ENCODE results near the gene KRT40. TPM values are rescaled to one million over a fixed set of nuclear protein-coding genes. Genes with fewer than 3 reads are reported as not detected.

The KRT40 gene
- total RNA-seq: not detected in 2 replicates

DNA sequence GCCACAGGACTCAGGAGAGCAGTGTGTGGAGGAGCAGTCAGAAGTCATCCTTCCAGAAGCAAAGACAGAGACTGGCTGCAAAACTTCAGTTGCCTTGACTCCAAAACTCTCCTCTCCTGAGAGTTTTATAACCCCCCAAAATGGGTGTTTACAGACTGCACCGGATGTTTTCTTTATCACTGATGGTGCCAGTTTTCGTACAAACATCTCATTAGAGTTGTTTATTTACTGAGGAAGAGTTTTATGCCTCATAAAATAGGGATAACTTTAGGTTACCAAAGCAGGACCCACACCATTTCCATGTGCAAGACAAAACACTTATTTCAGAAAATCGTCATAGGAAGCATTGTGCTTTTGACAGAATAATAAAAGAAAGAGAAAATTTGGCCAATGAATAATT is at the start of gene KRT40:
KRT40 (minus strand) TSS at position 101 of the 400 bp plus-strand sequence; CDS start at position 48, 53 bp downstream.

DNA sequence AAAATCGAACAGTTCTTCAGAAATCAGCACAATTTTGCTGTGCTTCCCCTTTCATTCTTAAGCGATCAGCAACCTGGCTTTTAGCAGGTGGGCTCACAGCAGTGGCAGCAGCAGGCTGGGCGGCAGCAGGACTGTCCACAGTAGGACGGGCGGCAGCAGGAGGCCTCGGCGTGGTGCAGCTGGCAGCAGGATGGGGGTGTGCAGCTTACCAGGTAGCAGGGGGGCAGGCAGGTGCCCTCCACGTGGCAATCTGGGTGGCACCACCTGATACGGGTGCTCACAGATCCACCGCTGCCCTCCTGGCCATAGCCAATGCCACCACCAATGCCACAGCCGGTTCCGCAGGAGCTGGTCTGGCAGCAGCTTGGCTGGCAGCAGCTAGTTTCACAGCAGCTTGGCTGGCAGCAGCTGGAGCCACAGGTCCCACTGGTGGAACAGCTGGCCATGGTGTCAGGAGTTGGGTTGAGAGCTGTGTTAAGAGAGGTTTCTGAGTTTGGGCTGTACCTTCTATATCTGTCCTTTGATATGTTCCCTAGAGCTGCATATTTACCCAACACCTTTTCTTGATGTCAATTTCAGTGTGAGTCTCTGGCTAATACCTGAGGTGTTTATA is 45.6 kb upstream of the KRT40 start, which contains the start of gene KRTAP1-4:
KRTAP1-4 (minus strand) TSS at position 563 of the 613 bp plus-strand sequence; CDS start at position 446, 117 bp downstream.

DNA sequence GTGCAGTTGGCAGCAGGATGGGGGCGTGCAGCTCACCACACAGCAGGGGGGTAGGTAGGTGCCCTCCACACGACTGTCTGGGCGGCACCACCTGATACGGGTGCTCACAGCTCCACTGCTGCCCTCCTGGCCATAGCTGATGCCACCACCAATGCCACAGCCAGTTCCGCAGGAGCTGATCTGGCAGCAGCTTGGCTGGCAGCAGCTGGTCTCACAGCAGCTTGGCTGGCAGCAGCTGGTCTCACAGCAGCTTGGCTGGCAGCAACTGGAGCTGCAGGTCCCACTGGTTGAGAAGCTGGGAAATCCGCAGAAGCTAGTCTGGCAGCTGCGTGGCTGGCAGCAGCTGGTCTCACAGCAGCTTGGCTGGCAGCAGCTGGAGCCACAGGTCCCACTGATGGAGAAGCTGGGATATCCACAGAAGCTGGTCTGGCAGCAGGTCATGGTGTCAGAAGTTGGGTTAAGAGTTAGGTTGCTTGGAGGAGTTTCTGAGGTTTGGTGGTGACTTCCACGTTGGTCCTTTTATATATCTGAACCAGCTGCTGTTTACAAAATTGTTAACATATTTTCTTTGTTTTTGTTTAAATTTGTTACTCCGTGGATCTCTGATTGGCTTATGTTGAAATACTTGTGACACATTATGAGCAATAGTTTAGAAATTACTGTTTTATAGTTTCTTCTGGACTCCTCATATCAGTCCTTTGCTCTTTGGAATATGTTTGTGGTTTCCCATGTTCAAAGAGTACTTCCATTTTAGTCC is 42.8 kb upstream of the KRT40 start, which contains the start of gene KRTAP1-5:
KRTAP1-5 (minus strand) TSS at position 494 of the 757 bp plus-strand sequence; CDS start at position 441, 53 bp downstream.

DNA sequence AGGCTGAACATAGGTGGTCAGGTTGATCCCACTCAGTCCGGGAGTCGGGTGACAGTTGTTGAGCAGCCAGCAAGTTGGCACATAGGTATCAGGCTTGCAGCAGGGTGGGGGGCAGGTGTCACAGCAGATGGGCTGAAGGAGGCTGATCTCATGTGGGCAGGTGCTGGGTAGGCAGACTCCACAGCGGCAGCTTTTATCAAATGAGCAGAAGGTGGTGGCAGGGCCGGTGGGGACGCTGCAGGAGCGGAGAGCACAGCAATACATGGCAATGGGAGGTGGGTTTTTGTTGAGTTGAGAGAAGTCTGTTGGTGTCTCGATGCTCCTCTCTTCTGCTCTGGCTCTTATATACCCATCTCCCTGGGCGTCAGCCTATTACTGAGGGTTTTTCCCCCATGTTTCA is 24.7 kb upstream of the KRT40 start, which contains the start of gene KRTAP3-1:
KRTAP3-1 (minus strand) TSS at position 318 of the 400 bp plus-strand sequence; CDS start at position 264, 54 bp downstream.

DNA sequence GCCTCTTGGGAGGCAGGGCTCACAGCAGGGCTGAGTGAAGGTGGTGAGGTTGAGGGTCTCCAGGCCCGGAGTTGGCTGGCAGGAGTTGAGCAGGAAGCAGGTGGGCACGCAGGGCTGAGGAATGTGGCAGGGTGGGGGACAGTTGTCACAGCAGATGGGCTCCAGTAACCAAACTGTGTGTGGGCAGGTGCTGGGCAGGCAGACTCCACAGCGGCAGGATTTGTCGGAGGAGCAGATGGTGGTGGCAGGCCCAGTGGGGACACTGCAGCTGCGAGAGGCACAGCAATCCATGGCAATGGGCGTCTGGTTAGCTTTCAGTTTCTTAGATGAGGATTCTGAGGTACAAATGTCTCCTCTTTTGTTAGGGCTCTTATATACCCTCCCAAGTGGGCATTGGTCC is 15.4 kb upstream of the KRT40 start, which contains the start of gene KRTAP3-2:
KRTAP3-2 (minus strand) TSS at position 344 of the 400 bp plus-strand sequence; CDS start at position 291, 53 bp downstream.

DNA sequence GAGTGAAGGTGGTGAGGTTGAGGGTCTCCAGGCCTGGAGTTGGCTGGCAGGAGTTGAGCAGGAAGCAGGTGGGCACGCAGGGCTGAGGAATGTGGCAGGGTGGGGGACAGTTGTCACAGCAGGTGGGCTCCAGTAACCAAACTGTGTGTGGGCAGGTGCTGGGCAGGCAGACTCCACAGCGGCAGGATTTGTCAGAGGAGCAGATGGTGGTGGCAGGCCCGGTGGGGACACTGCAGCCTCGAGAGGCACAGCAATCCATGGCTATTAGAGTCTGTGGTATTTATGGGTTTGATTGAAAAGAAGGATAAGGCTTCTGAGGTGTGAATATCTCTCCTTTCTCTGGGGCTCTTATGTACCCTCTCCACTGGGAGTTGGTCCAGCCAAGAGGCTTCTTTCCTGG is 9.7 kb upstream of the KRT40 start, which contains the start of gene KRTAP3-3:
KRTAP3-3 (minus strand) TSS at position 326 of the 400 bp plus-strand sequence; CDS start at position 259, 67 bp downstream.

DNA sequence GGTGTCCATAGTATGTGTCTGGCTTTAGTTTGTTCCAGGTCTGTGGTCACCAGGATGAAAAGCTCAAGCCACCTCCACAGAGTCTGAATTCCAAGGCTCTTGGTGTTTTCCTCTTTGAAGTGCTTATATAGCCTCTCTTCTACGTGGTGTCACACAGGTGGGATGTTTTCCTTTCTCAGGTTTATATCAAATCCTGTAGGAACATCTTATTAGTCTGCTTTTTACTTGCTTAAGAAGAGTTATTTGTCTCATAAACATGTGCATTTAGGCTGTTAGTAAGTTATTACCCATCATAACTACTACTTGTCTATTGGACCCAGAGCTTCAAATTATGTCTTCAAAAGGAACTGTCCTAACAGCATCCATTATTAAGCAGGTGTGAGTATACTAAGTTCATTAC is 17.3 kb downstream of the KRT40 start, which contains the start of gene KRT39:
KRT39 (minus strand) TSS at position 101 of the 400 bp plus-strand sequence; CDS start at position 9, 92 bp downstream.

DNA sequence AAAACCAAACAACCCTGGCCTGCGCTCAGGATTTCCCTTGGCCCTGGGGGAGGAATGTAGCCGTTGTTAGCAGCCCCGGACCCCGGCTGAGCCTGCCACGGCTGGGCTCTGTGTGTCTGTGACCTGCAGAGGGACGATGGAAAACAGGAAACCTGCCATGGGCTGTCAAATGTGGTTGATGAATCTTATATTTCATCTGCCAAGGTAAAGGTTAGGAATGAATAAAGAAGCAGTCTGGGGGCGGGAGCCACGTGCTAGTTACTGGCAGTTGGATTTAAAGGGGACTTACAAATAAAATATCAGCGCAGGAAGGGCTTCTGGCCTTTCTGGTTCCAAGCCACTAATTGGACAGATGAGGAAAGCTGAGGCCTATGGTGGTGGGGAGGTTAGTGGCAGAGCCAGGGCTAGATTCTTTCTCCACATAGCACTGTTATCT is 46.7 kb downstream of the KRT40 start, which contains the start of gene KRT23:
KRT23 (minus strand) TSS at position 263 of the 436 bp plus-strand sequence. CDS start 1,043 bp downstream, outside the sequence.

Other genes with a start within 250 kb of the KRT40 start
- not detected in 2 replicates for gene KRT25, start 229.0 kb downstream of the KRT40 start, total RNA-seq
- not detected in 2 replicates for gene KRT26, start 212.1 kb downstream of the KRT40 start, total RNA-seq
- gene KRT27, start 201.8 kb downstream of the KRT40 start, total RNA-seq: not detected in 2 replicates
- gene KRT28, start 184.4 kb downstream of the KRT40 start, total RNA-seq: not detected in 2 replicates
- gene KRT10, start 161.7 kb downstream of the KRT40 start, total RNA-seq: 14.4 and 20.9 TPM in 2 replicates
- gene KRT12, start 117.1 kb downstream of the KRT40 start, total RNA-seq: under 0.01 TPM in 1 of 2 replicates, not detected in the other
- not detected in 2 replicates for gene KRT20, start 99.1 kb downstream of the KRT40 start, total RNA-seq
- 3.5 and 4.3 TPM in 2 replicates for gene KRT23, start 46.7 kb downstream of the KRT40 start, total RNA-seq
- gene KRT39, start 17.4 kb downstream of the KRT40 start, total RNA-seq: not detected in 2 replicates
- gene KRTAP3-3, start 9.8 kb upstream of the KRT40 start, total RNA-seq: not detected in 2 replicates
- not detected in 2 replicates for gene KRTAP3-2, start 15.6 kb upstream of the KRT40 start, total RNA-seq
- not detected in 2 replicates for gene KRTAP3-1, start 24.8 kb upstream of the KRT40 start, total RNA-seq
- 15.4 and 18.2 TPM in 2 replicates for gene KRTAP1-5, start 42.9 kb upstream of the KRT40 start, total RNA-seq
- not detected in 2 replicates for gene KRTAP1-4, start 45.9 kb upstream of the KRT40 start, total RNA-seq
- not detected in 2 replicates for gene KRTAP1-3, start 50.5 kb upstream of the KRT40 start, total RNA-seq
- gene KRTAP1-1, start 57.1 kb upstream of the KRT40 start, total RNA-seq: 0.35 TPM in 1 of 2 replicates, not detected in the other
- not detected in 2 replicates for gene KRTAP2-1, start 63.0 kb upstream of the KRT40 start, total RNA-seq
- gene KRTAP2-2, start 70.9 kb upstream of the KRT40 start, total RNA-seq: not detected in 2 replicates
- 0.89 TPM in 1 of 2 replicates, not detected in the other for gene KRTAP2-3, start 75.8 kb upstream of the KRT40 start, total RNA-seq
- not detected in 2 replicates for gene KRTAP2-4, start 81.6 kb upstream of the KRT40 start, total RNA-seq
- gene KRTAP4-7, start 99.8 kb upstream of the KRT40 start, total RNA-seq: not detected in 2 replicates
- not detected in 2 replicates for gene KRTAP4-8, start 113.8 kb upstream of the KRT40 start, total RNA-seq
- not detected in 2 replicates for gene KRTAP4-16, start 117.9 kb upstream of the KRT40 start, total RNA-seq
- not detected in 2 replicates for gene KRTAP4-9, start 121.1 kb upstream of the KRT40 start, total RNA-seq
- gene KRTAP4-11, start 134.0 kb upstream of the KRT40 start, total RNA-seq: not detected in 2 replicates
- gene KRTAP4-12, start 139.9 kb upstream of the KRT40 start, total RNA-seq: not detected in 2 replicates
- gene KRTAP4-6, start 156.2 kb upstream of the KRT40 start, total RNA-seq: not detected in 2 replicates
- not detected in 2 replicates for gene KRTAP4-5, start 165.5 kb upstream of the KRT40 start, total RNA-seq
- gene KRTAP4-4, start 176.4 kb upstream of the KRT40 start, total RNA-seq: not detected in 2 replicates
- not detected in 2 replicates for gene KRTAP4-3, start 183.9 kb upstream of the KRT40 start, total RNA-seq
- gene KRTAP4-2, start 193.9 kb upstream of the KRT40 start, total RNA-seq: not detected in 2 replicates
- gene KRTAP4-1, start 200.6 kb upstream of the KRT40 start, total RNA-seq: not detected in 2 replicates
- not detected in 2 replicates for gene KRTAP9-1, start 205.6 kb upstream of the KRT40 start, total RNA-seq
- not detected in 2 replicates for gene KRTAP9-2, start 242.3 kb upstream of the KRT40 start, total RNA-seq
- gene KRTAP9-3, start 248.1 kb upstream of the KRT40 start, total RNA-seq: not detected in 2 replicates